Epithelial cell of prostate (primary cell): ENCODE results near the gene MZB1.

Experiments
- DNase-seq: peaks from one replicate; pipeline ENCODE4 v3.0.0-alpha.2; 2011; ENCODE audit warnings: low read depth, low spot score
- H3K27ac ChIP-seq: fragments of 450-650 bp; 2 replicates; pipeline ENCODE4 v1.5.1; 2017; ENCODE audit warnings: mild to moderate bottlenecking

The MZB1 gene

GRCh38 chr5:139389701-139390638, at the start of gene MZB1:
TSS of gene MZB1 (minus strand) at chr5:139389913. CDS start at chr5:139389856, 57 bp downstream.
- peak within 1 kb of the TSS; percentile 85 for H3K27ac ChIP-seq
- DNase-seq: no peak

- peak within 1 kb of the TSS; percentile 72 for H3K27ac ChIP-seq
- DNase-seq: no peak
These were observed 49.5 kb upstream of the MZB1 start, which contains the start of gene DNAJC18 for GRCh38 chr5:139439013-139439903. TSS of gene DNAJC18 (minus strand) at chr5:139439525. CDS start at chr5:139439445, 80 bp downstream.

GRCh38 chr5:139438707-139439012, 48.9 kb upstream of the MZB1 start:
- DNase-seq: no peak
- H3K27ac ChIP-seq: no peak overlapping the region

GRCh38 chr5:139435676-139436075, 46.0 kb upstream of the MZB1 start:
- no peak for DNase-seq

GRCh38 chr5:139431706-139432105, 42.0 kb upstream of the MZB1 start:
- DNase-seq: no peak
- H3K27ac ChIP-seq: no peak overlapping the region

More at GRCh38 chr5:139435676-139436075, 46.0 kb upstream of the MZB1 start:
- no peak overlapping the region for H3K27ac ChIP-seq

- no peak overlapping the region for H3K27ac ChIP-seq
- no peak for DNase-seq
These were observed 40.3 kb upstream of the MZB1 start for GRCh38 chr5:139430015-139430414.

- peak overlapping the region; percentile 36 for H3K27ac ChIP-seq
- DNase-seq: no peak
These were observed 36.6 kb upstream of the MZB1 start for GRCh38 chr5:139426203-139426885.

- no peak overlapping the region for H3K27ac ChIP-seq
- DNase-seq: no peak
These were observed 35.8 kb upstream of the MZB1 start for GRCh38 chr5:139425497-139425896.

- DNase-seq: no peak
- no peak overlapping the region for H3K27ac ChIP-seq
These were observed 32.7 kb upstream of the MZB1 start for GRCh38 chr5:139422307-139422893.

- H3K27ac ChIP-seq: no peak overlapping the region
- no peak for DNase-seq
These were observed 29.8 kb upstream of the MZB1 start for GRCh38 chr5:139419226-139420192.

GRCh38 chr5:139418793-139419192, 29.1 kb upstream of the MZB1 start:
- DNase-seq: no peak
- no peak overlapping the region for H3K27ac ChIP-seq

- H3K27ac ChIP-seq: no peak overlapping the region
- no peak for DNase-seq
These were observed 27.5 kb upstream of the MZB1 start for GRCh38 chr5:139417214-139417613.

- no peak overlapping the region for H3K27ac ChIP-seq
- no peak for DNase-seq
These were observed 26.9 kb upstream of the MZB1 start for GRCh38 chr5:139416651-139417050.

GRCh38 chr5:139415869-139416268, 26.2 kb upstream of the MZB1 start:
- no peak for DNase-seq
- H3K27ac ChIP-seq: peak overlapping the region; percentile 64

- H3K27ac ChIP-seq: peak overlapping the region; percentile 64
- peak; percentile 74 for DNase-seq
These were observed 25.6 kb upstream of the MZB1 start for GRCh38 chr5:139415221-139415861.

GRCh38 chr5:139414581-139415130, 24.9 kb upstream of the MZB1 start:
- H3K27ac ChIP-seq: peak overlapping the region; percentile 64

GRCh38 chr5:139413963-139414362, 24.2 kb upstream of the MZB1 start:
- no peak overlapping the region for H3K27ac ChIP-seq
- DNase-seq: no peak

More at GRCh38 chr5:139414581-139415130, 24.9 kb upstream of the MZB1 start:
- no peak for DNase-seq

- no peak for DNase-seq
- no peak overlapping the region for H3K27ac ChIP-seq
These were observed 23.4 kb upstream of the MZB1 start for GRCh38 chr5:139413153-139413552.
